ENCODE results near the gene CCNK. TPM values are rescaled to one million over a fixed set of nuclear protein-coding genes. Genes with fewer than 3 reads are reported as not detected.

The CCNK gene
- total and polyA plus RNA-seq, 2 of the 13 experiments (the other 11 are each of a cell fraction or from before 2014, with no cell fraction given): 4.9 to 9.7 TPM

DNA sequence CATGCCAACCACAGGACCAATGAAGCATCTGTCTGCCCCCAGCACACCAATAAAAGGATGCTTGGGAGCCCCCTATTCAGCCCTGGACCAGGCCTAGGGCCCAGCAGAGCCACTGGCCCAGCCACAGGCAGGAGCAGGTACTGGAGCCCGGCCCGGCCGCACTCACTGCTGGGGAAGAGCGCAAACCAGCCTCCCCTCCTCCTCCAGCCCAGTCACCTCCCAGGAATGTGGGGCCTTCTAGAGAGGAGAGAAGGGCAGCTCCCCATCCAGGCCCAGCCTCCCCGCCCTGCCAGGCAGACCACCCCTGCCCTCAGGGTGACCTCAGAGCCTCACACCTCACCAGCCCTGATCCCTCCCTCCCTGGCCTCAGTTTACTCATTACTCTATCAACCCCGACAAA is 56.2 kb downstream of the CCNK start:
- no TSS peak for BruUV-seq (replicated peaks)
- TF ChIP-seq, protein P1, sequence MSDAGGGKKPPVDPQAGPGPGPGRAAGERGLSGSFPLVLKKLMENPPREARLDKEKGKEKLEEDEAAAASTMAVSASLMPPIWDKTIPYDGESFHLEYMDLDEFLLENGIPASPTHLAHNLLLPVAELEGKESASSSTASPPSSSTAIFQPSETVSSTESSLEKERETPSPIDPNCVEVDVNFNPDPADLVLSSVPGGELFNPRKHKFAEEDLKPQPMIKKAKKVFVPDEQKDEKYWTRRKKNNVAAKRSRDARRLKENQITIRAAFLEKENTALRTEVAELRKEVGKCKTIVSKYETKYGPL (CRISPR knock-in tag; IDR thresholded peaks at IDR 0.05): no peak
- TF ChIP-seq, protein P2, sequence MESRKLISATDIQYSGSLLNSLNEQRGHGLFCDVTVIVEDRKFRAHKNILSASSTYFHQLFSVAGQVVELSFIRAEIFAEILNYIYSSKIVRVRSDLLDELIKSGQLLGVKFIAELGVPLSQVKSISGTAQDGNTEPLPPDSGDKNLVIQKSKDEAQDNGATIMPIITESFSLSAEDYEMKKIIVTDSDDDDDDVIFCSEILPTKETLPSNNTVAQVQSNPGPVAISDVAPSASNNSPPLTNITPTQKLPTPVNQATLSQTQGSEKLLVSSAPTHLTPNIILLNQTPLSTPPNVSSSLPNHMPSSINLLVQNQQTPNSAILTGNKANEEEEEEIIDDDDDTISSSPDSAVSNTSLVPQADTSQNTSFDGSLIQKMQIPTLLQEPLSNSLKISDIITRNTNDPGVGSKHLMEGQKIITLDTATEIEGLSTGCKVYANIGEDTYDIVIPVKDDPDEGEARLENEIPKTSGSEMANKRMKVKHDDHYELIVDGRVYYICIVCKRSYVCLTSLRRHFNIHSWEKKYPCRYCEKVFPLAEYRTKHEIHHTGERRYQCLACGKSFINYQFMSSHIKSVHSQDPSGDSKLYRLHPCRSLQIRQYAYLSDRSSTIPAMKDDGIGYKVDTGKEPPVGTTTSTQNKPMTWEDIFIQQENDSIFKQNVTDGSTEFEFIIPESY (CRISPR knock-in tag; IDR thresholded peaks at IDR 0.05): peak; percentile 20; the same call in 1 of the 2 replicates
- TF ChIP-seq, protein P3, sequence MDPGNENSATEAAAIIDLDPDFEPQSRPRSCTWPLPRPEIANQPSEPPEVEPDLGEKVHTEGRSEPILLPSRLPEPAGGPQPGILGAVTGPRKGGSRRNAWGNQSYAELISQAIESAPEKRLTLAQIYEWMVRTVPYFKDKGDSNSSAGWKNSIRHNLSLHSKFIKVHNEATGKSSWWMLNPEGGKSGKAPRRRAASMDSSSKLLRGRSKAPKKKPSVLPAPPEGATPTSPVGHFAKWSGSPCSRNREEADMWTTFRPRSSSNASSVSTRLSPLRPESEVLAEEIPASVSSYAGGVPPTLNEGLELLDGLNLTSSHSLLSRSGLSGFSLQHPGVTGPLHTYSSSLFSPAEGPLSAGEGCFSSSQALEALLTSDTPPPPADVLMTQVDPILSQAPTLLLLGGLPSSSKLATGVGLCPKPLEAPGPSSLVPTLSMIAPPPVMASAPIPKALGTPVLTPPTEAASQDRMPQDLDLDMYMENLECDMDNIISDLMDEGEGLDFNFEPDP (CRISPR knock-in tag; conservative IDR thresholded peaks at IDR 0.05): 0 out of 2 replicates have a peak, but pooled peaks have one; percentile 50
- TF ChIP-seq FOSL2 (CRISPR knock-in tag; IDR thresholded peaks at IDR 0.05) (peak; percentile 56), ZNF577 (CRISPR knock-in tag; IDR thresholded peaks at IDR 0.05; ENCODE audit: borderline replicate concordance, low read depth) (no peak)
- intact Hi-C loops (cut with micrococcal nuclease; ENCODE audit: unreplicated experiment) (no loop called here), in situ Hi-C loops (cut with HindIII; ENCODE audit: extremely low pct_ligation_motif_present, low pct_unique_long_range_greater_than_20kb) (no loop called here)
- DNase-seq (ENCODE audit: low spot score): no peak
- Histone ChIP-seq H3K4me2 (ENCODE audit: low read depth, low read length) (no peak overlapping the region), H3K79me2 (ENCODE audit: insufficient read depth, low read length) (peaks cover 48% of the 10 kb centered on the region), H3K9me3 (ENCODE audit: low read length) (no peaks in the 10 kb centered on the region), H4K20me1 (ENCODE audit: insufficient read depth, low read length) (peaks cover 44% of the 10 kb centered on the region; the same call in 1 of the 2 replicates), H3K36me3 (replicated peaks in 1 of 2; ENCODE audit: control insufficient read depth in 1 of 2, insufficient read depth in 2 of 2, low read length in 2 of 2) (peaks cover 4 to 5% of the 10 kb centered on the region in 2 experiments; a peak in 2 of 5 replicates), H3K9ac (ENCODE audit: insufficient read depth, low read depth, low read length) (no peak overlapping the region), H3K27ac (ENCODE audit: extremely low read length, insufficient read depth, low read length) (no peak overlapping the region), H3K4me3 (replicated peaks in 1 of 3; ENCODE audit: insufficient read depth in 1 of 3, low read depth in 2 of 3, low read length in 3 of 3) (no peak overlapping the region), H3K27me3 (ENCODE audit: control insufficient read depth in 1 of 2, insufficient read depth in 2 of 2, low read length in 2 of 2) (no peaks in the 10 kb centered on the region), H3K4me1 (ENCODE audit: insufficient read depth, low read length) (peaks cover 37% of the 10 kb centered on the region), H2AFZ (ENCODE audit: low read length) (no peak overlapping the region)
- FAIRE-seq: no peak
- ATAC-seq: peak; percentile 26
- ChIA-PET CTCF (ENCODE audit: low intra/inter-chr PET ratio, low total read pairs) (no interaction called here), POLR2A (interaction anchor here (1.5 kb wide), 1 partner anchor 15 kb away, joined by 8 read pairs; no protein-coding TSS in a partner anchor)
- WGBS (ENCODE audit: low lambda C conversion rate): 100% methylated on average over 2 of the region's 6 CpGs

Data from HepG2 (cell line).